ENCODE results near the gene HAT1.
"Not testable (repeated sequence)": the region's sequence is repeated elsewhere in the genome, so short reads cannot be mapped to it uniquely, and the experiment has no call there.

The HAT1 gene

DNA sequence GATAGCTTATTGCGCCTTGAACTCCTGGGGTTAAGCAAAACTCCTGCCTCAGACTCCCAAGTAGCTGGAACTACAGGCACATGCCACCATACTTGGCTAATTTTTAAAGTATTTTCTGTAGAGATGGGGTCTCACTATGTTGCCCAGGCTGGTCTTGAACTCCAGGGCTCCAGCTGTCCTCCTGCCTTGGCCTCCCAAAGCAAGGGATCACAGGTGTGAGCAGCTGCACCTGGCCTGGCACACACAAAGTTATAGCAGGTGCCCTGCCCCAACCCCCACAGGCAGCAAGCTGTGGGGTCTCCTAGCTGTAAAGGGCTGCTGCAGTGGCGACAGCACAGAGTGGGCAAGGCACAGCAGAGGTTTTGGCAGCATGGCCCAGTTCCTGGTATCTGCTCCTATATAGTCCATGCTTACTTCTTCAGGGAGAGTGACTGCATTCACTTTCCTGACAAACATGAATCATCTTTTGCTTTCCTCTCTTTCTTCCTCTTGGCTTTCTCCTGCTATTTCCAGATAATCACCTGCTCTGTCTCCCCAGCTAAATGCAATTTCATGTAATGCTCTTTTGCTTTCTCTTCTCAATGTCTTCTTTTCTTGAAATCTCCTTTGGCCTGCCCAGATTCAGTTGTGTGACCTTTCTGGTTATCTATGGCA lies 50.2 kb downstream of the HAT1 start:
- in situ Hi-C loops (cut with HindIII; ENCODE audit: low sequenced_read_pairs), result no loop called here
- TF ChIP-seq, protein P1, sequence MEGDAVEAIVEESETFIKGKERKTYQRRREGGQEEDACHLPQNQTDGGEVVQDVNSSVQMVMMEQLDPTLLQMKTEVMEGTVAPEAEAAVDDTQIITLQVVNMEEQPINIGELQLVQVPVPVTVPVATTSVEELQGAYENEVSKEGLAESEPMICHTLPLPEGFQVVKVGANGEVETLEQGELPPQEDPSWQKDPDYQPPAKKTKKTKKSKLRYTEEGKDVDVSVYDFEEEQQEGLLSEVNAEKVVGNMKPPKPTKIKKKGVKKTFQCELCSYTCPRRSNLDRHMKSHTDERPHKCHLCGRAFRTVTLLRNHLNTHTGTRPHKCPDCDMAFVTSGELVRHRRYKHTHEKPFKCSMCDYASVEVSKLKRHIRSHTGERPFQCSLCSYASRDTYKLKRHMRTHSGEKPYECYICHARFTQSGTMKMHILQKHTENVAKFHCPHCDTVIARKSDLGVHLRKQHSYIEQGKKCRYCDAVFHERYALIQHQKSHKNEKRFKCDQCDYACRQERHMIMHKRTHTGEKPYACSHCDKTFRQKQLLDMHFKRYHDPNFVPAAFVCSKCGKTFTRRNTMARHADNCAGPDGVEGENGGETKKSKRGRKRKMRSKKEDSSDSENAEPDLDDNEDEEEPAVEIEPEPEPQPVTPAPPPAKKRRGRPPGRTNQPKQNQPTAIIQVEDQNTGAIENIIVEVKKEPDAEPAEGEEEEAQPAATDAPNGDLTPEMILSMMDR (IDR thresholded peaks at IDR 0.05; ENCODE audit: low read depth, low read length, missing control alignments), result no peak
- H3K4me3 ChIP-seq (ENCODE audit: low read depth, low read length), result no peak overlapping the region
- DNase-seq (ENCODE audit: low read depth), result no peak

- TF ChIP-seq, protein P1 (IDR thresholded peaks at IDR 0.05; ENCODE audit: low read depth, low read length, missing control alignments), result no peak
- in situ Hi-C loops (cut with HindIII; ENCODE audit: low sequenced_read_pairs), result no loop called here
- DNase-seq (ENCODE audit: low read depth), result no peak
- no peak overlapping the region for H3K4me3 ChIP-seq (ENCODE audit: low read depth, low read length)
Observed at GRCh38 chr2:171979103-171979502, 56.8 kb downstream of the HAT1 start.

- DNase-seq (ENCODE audit: low read depth); H3K4me3 ChIP-seq (ENCODE audit: low read depth, low read length); in situ Hi-C loops (cut with HindIII; ENCODE audit: low sequenced_read_pairs): not testable (repeated sequence)
Observed at GRCh38 chr2:171983924-171984323, 61.7 kb downstream of the HAT1 start.

DNA sequence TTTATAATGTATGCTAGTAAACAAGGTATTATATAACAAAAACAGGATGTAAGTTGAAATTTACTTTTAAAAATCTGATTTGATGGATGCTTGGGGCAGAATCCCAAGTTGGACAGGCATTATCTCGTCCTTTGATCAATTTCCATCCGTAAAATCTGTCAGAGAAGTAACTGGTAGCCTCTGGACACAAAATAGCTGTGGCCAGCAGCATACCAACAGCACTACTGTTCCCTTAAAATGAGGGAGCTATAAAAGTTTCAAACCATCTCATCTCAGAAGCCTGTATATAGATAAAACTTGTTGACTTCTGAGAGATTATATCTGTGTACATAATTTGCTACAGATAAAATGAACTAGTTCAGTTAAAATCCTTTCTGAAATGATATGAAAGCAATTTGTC lies 62.8 kb downstream of the HAT1 start:
- H3K4me3 ChIP-seq (ENCODE audit: low read depth, low read length), result no peak overlapping the region
- in situ Hi-C loops (cut with HindIII; ENCODE audit: low sequenced_read_pairs), result no loop called here
- no peak for DNase-seq (ENCODE audit: low read depth)
- TF ChIP-seq, protein P1 (IDR thresholded peaks at IDR 0.05; ENCODE audit: low read depth, low read length, missing control alignments), result no peak

GRCh38 chr2:171986778-171987177 lies 64.5 kb downstream of the HAT1 start:
- no peak overlapping the region for H3K4me3 ChIP-seq (ENCODE audit: low read depth, low read length)
- DNase-seq (ENCODE audit: low read depth), result no peak
- in situ Hi-C loops (cut with HindIII; ENCODE audit: low sequenced_read_pairs), result no loop called here
- TF ChIP-seq, protein P1 (IDR thresholded peaks at IDR 0.05; ENCODE audit: low read depth, low read length, missing control alignments), result no peak

DNA sequence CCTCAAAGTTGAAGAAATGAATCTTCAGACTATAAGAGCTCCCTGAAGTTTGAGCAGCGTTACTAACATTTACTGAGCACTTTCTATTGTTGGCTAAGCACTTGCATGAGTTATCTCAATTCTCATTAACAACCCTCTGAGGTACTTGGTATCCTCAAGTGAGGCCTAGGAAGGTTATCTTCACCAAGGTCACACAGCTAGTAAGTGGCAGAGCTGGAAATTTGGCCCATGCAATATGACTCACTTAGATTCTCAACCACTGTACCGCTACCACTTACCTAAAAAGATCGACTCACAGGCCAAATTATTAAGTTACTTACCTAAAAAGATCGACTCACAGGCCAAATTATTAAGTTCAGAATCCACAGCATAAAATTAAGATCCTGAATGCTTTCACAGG lies 68.8 kb downstream of the HAT1 start:
- TF ChIP-seq, protein P1 (IDR thresholded peaks at IDR 0.05; ENCODE audit: low read depth, low read length, missing control alignments), result no peak
- in situ Hi-C loops (cut with HindIII; ENCODE audit: low sequenced_read_pairs), result no loop called here
- no peak for DNase-seq (ENCODE audit: low read depth)
- no peak overlapping the region for H3K4me3 ChIP-seq (ENCODE audit: low read depth, low read length)

DNA sequence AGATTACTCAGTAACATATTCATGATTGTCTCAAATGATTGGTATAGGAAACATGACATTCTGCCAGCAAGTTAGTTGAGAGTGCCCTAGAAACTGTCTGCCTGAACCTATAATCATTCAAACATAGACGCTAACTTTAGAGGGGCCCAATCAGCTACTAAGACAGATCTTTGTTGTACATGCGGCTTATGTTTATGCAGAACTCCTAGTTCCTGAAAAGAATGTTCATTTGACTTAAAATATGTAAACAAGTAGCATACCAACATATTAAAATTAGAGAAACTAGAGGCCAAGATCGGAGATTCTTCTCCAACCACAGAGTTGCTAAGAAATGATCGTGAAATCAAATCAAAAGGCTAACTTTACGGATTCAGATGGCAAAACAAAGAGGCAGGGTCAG lies 73.3 kb downstream of the HAT1 start:
- DNase-seq (ENCODE audit: low read depth), result no peak
- TF ChIP-seq, protein P1 (IDR thresholded peaks at IDR 0.05; ENCODE audit: low read depth, low read length, missing control alignments), result no peak
- no peak overlapping the region for H3K4me3 ChIP-seq (ENCODE audit: low read depth, low read length)
- in situ Hi-C loops (cut with HindIII; ENCODE audit: low sequenced_read_pairs), result no loop called here
